ENCODE measurements around the gene HES5. TPM values are rescaled to one million over a fixed set of nuclear protein-coding genes. Genes with fewer than 3 reads are reported as not detected.

The HES5 gene
- total and polyA plus RNA-seq, 10 donors = 0.36 to 0.54 (median 0.38) TPM; not detected in 5

GRCh38 chr1:2493691-2494322 lies 36.3 kb downstream of the HES5 start:
- Histone ChIP-seq H3K9me3 (peaks cover 0 to 10% (median 8%) of the 10 kb centered on the region in 8 donors), H3K36me3 (peaks cover 0 to 9% (median 2%) of the 10 kb centered on the region in 6 donors), H3K4me1 (peaks cover 5 to 62% (median 45%) of the 10 kb centered on the region in 6 donors), H3K27ac (no peak overlapping the region), H3K27me3 (replicated peaks in 1 of 7) (peaks cover 0 to 9% (median 0%) of the 10 kb centered on the region in 7 donors), H3K4me3 (no peak overlapping the region)
- TF ChIP-seq POLR2A (IDR thresholded peaks at IDR 0.05) = no peak
- TF ChIP-seq CTCF (IDR thresholded peaks at IDR 0.05 in 8 of 11, conservative IDR thresholded peaks at IDR 0.05 in 3 of 11) = no peak
- no peak for TF ChIP-seq POLR2AphosphoS5 (IDR thresholded peaks at IDR 0.05)
- intact Hi-C loops (cut with DNase I; ENCODE audit: low total_unique reads) = no loop called here
- WGBS, 5 donors = 49 to 63% (median 57%) methylated on average over 19 to 24 of the region's 24 CpGs
- DNase-seq = no peak

GRCh38 chr1:2493218-2493617 lies 36.8 kb downstream of the HES5 start:
- Histone ChIP-seq H3K36me3 (peaks cover 0 to 15% (median 2%) of the 10 kb centered on the region in 6 donors), H3K27ac (no peak overlapping the region), H3K4me3 (no peak overlapping the region), H3K9me3 (peaks cover 0 to 15% (median 14%) of the 10 kb centered on the region in 8 donors), H3K4me1 (peaks cover 5 to 56% (median 42%) of the 10 kb centered on the region in 6 donors), H3K27me3 (replicated peaks in 1 of 7) (peaks cover 0 to 9% (median 0%) of the 10 kb centered on the region in 7 donors)
- intact Hi-C loops (cut with DNase I; ENCODE audit: low total_unique reads) = no loop called here
- WGBS, 5 donors = 58 to 80% (median 75%) methylated on average over 17 to 19 of the region's 19 CpGs
- no peak for TF ChIP-seq CTCF (IDR thresholded peaks at IDR 0.05 in 8 of 11, conservative IDR thresholded peaks at IDR 0.05 in 3 of 11)
- TF ChIP-seq POLR2AphosphoS5 (IDR thresholded peaks at IDR 0.05) = no peak
- no peak for TF ChIP-seq POLR2A (IDR thresholded peaks at IDR 0.05)
- no peak for DNase-seq

- Histone ChIP-seq H3K27me3 (replicated peaks in 1 of 7) (peaks cover 0 to 9% (median 0%) of the 10 kb centered on the region in 7 donors), H3K9me3 (peaks cover 0 to 24% (median 17%) of the 10 kb centered on the region in 8 donors), H3K4me3 (no peak overlapping the region), H3K36me3 (peaks cover 0 to 25% (median 2%) of the 10 kb centered on the region in 6 donors), H3K27ac (no peak overlapping the region), H3K4me1 (peaks cover 4 to 45% (median 33%) of the 10 kb centered on the region in 6 donors)
- intact Hi-C loops (cut with DNase I; ENCODE audit: low total_unique reads) = no loop called here
- 73 to 82% (median 75%) methylated on average over 10 to 13 of the region's 13 CpGs for WGBS, 5 donors
- TF ChIP-seq CTCF (IDR thresholded peaks at IDR 0.05 in 8 of 11, conservative IDR thresholded peaks at IDR 0.05 in 3 of 11) (no peak), POLR2A (IDR thresholded peaks at IDR 0.05) (no peak)
- no peak for DNase-seq
Observed at GRCh38 chr1:2492091-2492490, 38.0 kb downstream of the HES5 start.

- Histone ChIP-seq H3K27ac (no peak overlapping the region), H3K9me3 (peaks cover 0 to 24% (median 17%) of the 10 kb centered on the region in 8 donors), H3K4me1 (peaks cover 0 to 20% (median 13%) of the 10 kb centered on the region in 6 donors), H3K36me3 (peaks cover 0 to 26% (median 2%) of the 10 kb centered on the region in 6 donors), H3K27me3 (replicated peaks in 1 of 7) (peaks cover 0 to 9% (median 0%) of the 10 kb centered on the region in 7 donors), H3K4me3 (no peak overlapping the region)
- intact Hi-C loops (cut with DNase I; ENCODE audit: low total_unique reads) = no loop called here
- TF ChIP-seq POLR2AphosphoS5 (IDR thresholded peaks at IDR 0.05) (no peak), CTCF (IDR thresholded peaks at IDR 0.05 in 8 of 11, conservative IDR thresholded peaks at IDR 0.05 in 3 of 11) (no peak), POLR2A (IDR thresholded peaks at IDR 0.05) (no peak)
- DNase-seq = no peak
- 85 to 92% (median 88%) methylated on average over 13 to 14 of the region's 14 CpGs for WGBS, 5 donors
Observed at GRCh38 chr1:2489615-2490014, 40.4 kb downstream of the HES5 start.

All from spleen (tissue), 11 donors.